ENCODE data around the gene PIGS.
"Not testable (repeated sequence)": the region's sequence is repeated elsewhere in the genome, so short reads cannot be mapped to it uniquely, and the experiment has no call there.

PIGS gene

GRCh38 chr17:28571361-28572122, at the start of gene PIGS:
PIGS (minus strand) TSS chr17:28571524; CDS start chr17:28571496, 28 bp downstream.
- Histone ChIP-seq H3K4me1 (ENCODE audit: control insufficient read depth, insufficient read depth, low read length, unreplicated experiment) (peaks cover 23% of the 10 kb centered on the region), H3K4me3 (ENCODE audit: low read depth, low read length) (peak within 1 kb of the TSS; percentile 92), H3K27me3 (ENCODE audit: insufficient read depth, low read length) (no peaks in the 10 kb centered on the region), H3K36me3 (ENCODE audit: insufficient read depth, low read length) (no peaks in the 10 kb centered on the region), H2AFZ (ENCODE audit: low read length, unreplicated experiment) (peak within 1 kb of the TSS; percentile 99), H3K79me2 (ENCODE audit: control insufficient read depth, insufficient read depth, low read length, unreplicated experiment) (peaks cover 8% of the 10 kb centered on the region), H3K27ac (ENCODE audit: low read depth, low read length) (no peak within 1 kb of the TSS)

- H3K4me1 ChIP-seq (ENCODE audit: control insufficient read depth, insufficient read depth, low read length, unreplicated experiment) = no peaks in the 10 kb centered on the region
- H3K27me3 ChIP-seq (ENCODE audit: insufficient read depth, low read length) = no peaks in the 10 kb centered on the region
- no peak overlapping the region for H3K4me3 ChIP-seq (ENCODE audit: low read depth, low read length)
- no peak overlapping the region for H2AFZ ChIP-seq (ENCODE audit: low read length, unreplicated experiment)
- no peaks in the 10 kb centered on the region for H3K79me2 ChIP-seq (ENCODE audit: control insufficient read depth, insufficient read depth, low read length, unreplicated experiment)
- H3K36me3 ChIP-seq (ENCODE audit: insufficient read depth, low read length) = peaks cover 52% of the 10 kb centered on the region
- no peak overlapping the region for H3K27ac ChIP-seq (ENCODE audit: low read depth, low read length)
These were observed 48.7 kb upstream of the PIGS start for GRCh38 chr17:28620010-28620409.

GRCh38 chr17:28618464-28618863, 47.1 kb upstream of the PIGS start:
- Histone ChIP-seq H3K27me3 (ENCODE audit: insufficient read depth, low read length) (no peaks in the 10 kb centered on the region), H3K4me1 (ENCODE audit: control insufficient read depth, insufficient read depth, low read length, unreplicated experiment) (no peaks in the 10 kb centered on the region), H3K4me3 (ENCODE audit: low read depth, low read length) (no peak overlapping the region), H3K36me3 (ENCODE audit: insufficient read depth, low read length) (peaks cover 52% of the 10 kb centered on the region), H3K79me2 (ENCODE audit: control insufficient read depth, insufficient read depth, low read length, unreplicated experiment) (no peaks in the 10 kb centered on the region), H2AFZ (ENCODE audit: low read length, unreplicated experiment) (no peak overlapping the region), H3K27ac (ENCODE audit: low read depth, low read length) (no peak overlapping the region)

GRCh38 chr17:28616281-28616680, 45.0 kb upstream of the PIGS start:
- peaks cover 36% of the 10 kb centered on the region for H3K36me3 ChIP-seq (ENCODE audit: insufficient read depth, low read length)
- no peak overlapping the region for H3K27ac ChIP-seq (ENCODE audit: low read depth, low read length)
- H2AFZ ChIP-seq (ENCODE audit: low read length, unreplicated experiment) = no peak overlapping the region
- no peaks in the 10 kb centered on the region for H3K27me3 ChIP-seq (ENCODE audit: insufficient read depth, low read length)
- no peak overlapping the region for H3K4me3 ChIP-seq (ENCODE audit: low read depth, low read length)
- no peaks in the 10 kb centered on the region for H3K4me1 ChIP-seq (ENCODE audit: control insufficient read depth, insufficient read depth, low read length, unreplicated experiment)
- H3K79me2 ChIP-seq (ENCODE audit: control insufficient read depth, insufficient read depth, low read length, unreplicated experiment) = no peaks in the 10 kb centered on the region

GRCh38 chr17:28615260-28615940, 44.1 kb upstream of the PIGS start:
- Histone ChIP-seq H3K4me3 (ENCODE audit: low read depth, low read length) (no peak overlapping the region), H3K27ac (ENCODE audit: low read depth, low read length) (no peak overlapping the region), H3K36me3 (ENCODE audit: insufficient read depth, low read length) (peaks cover 28% of the 10 kb centered on the region), H3K79me2 (ENCODE audit: control insufficient read depth, insufficient read depth, low read length, unreplicated experiment) (no peaks in the 10 kb centered on the region), H3K4me1 (ENCODE audit: control insufficient read depth, insufficient read depth, low read length, unreplicated experiment) (no peaks in the 10 kb centered on the region), H2AFZ (ENCODE audit: low read length, unreplicated experiment) (no peak overlapping the region), H3K27me3 (ENCODE audit: insufficient read depth, low read length) (no peaks in the 10 kb centered on the region)

- Histone ChIP-seq H3K36me3 (ENCODE audit: insufficient read depth, low read length) (peaks cover 13% of the 10 kb centered on the region; the same call in 1 of the 2 replicates), H3K27ac (ENCODE audit: low read depth, low read length) (no peak within 1 kb of the TSS), H3K79me2 (ENCODE audit: control insufficient read depth, insufficient read depth, low read length, unreplicated experiment) (no peaks in the 10 kb centered on the region), H3K4me3 (ENCODE audit: low read depth, low read length) (no peak within 1 kb of the TSS), H2AFZ (ENCODE audit: low read length, unreplicated experiment) (no peak within 1 kb of the TSS), H3K27me3 (ENCODE audit: insufficient read depth, low read length) (no peaks in the 10 kb centered on the region), H3K4me1 (ENCODE audit: control insufficient read depth, insufficient read depth, low read length, unreplicated experiment) (no peaks in the 10 kb centered on the region)
These were observed 42.6 kb upstream of the PIGS start, which contains the start of gene RSKR for GRCh38 chr17:28613931-28614381. RSKR (minus strand) TSS chr17:28614185; CDS start chr17:28614161, 24 bp downstream.

- Histone ChIP-seq H3K4me3 (ENCODE audit: low read depth, low read length) (no peak overlapping the region), H3K4me1 (ENCODE audit: control insufficient read depth, insufficient read depth, low read length, unreplicated experiment) (no peaks in the 10 kb centered on the region), H3K27me3 (ENCODE audit: insufficient read depth, low read length) (no peaks in the 10 kb centered on the region), H3K27ac (ENCODE audit: low read depth, low read length) (no peak overlapping the region), H3K36me3 (ENCODE audit: insufficient read depth, low read length) (0 out of 2 replicates have a peak, but pooled peaks cover 8% of the 10 kb centered on the region), H3K79me2 (ENCODE audit: control insufficient read depth, insufficient read depth, low read length, unreplicated experiment) (no peaks in the 10 kb centered on the region), H2AFZ (ENCODE audit: low read length, unreplicated experiment) (no peak overlapping the region)
These were observed 41.9 kb upstream of the PIGS start for GRCh38 chr17:28612936-28613872.

GRCh38 chr17:28612531-28612930, 41.2 kb upstream of the PIGS start:
- no peaks in the 10 kb centered on the region for H3K4me1 ChIP-seq (ENCODE audit: control insufficient read depth, insufficient read depth, low read length, unreplicated experiment)
- H2AFZ ChIP-seq (ENCODE audit: low read length, unreplicated experiment) = no peak overlapping the region
- no peak overlapping the region for H3K27ac ChIP-seq (ENCODE audit: low read depth, low read length)
- H3K36me3 ChIP-seq (ENCODE audit: insufficient read depth, low read length) = 0 out of 2 replicates have a peak, but pooled peaks cover 8% of the 10 kb centered on the region
- no peaks in the 10 kb centered on the region for H3K27me3 ChIP-seq (ENCODE audit: insufficient read depth, low read length)
- H3K79me2 ChIP-seq (ENCODE audit: control insufficient read depth, insufficient read depth, low read length, unreplicated experiment) = no peaks in the 10 kb centered on the region
- H3K4me3 ChIP-seq (ENCODE audit: low read depth, low read length) = no peak overlapping the region

GRCh38 chr17:28610376-28610775, 39.1 kb upstream of the PIGS start:
- no peaks in the 10 kb centered on the region for H3K27me3 ChIP-seq (ENCODE audit: insufficient read depth, low read length)
- H3K27ac ChIP-seq (ENCODE audit: low read depth, low read length) = no peak overlapping the region

GRCh38 chr17:28604031-28604430, 32.7 kb upstream of the PIGS start:
- not testable (repeated sequence) for H3K79me2 ChIP-seq (ENCODE audit: control insufficient read depth, insufficient read depth, low read length, unreplicated experiment); H3K27ac ChIP-seq (ENCODE audit: low read depth, low read length); H2AFZ ChIP-seq (ENCODE audit: low read length, unreplicated experiment); H3K27me3 ChIP-seq (ENCODE audit: insufficient read depth, low read length); H3K4me1 ChIP-seq (ENCODE audit: control insufficient read depth, insufficient read depth, low read length, unreplicated experiment); H3K36me3 ChIP-seq (ENCODE audit: insufficient read depth, low read length); H3K4me3 ChIP-seq (ENCODE audit: low read depth, low read length)

More at GRCh38 chr17:28610376-28610775, 39.1 kb upstream of the PIGS start:
- H3K4me1 ChIP-seq (ENCODE audit: control insufficient read depth, insufficient read depth, low read length, unreplicated experiment) = no peaks in the 10 kb centered on the region
- H3K79me2 ChIP-seq (ENCODE audit: control insufficient read depth, insufficient read depth, low read length, unreplicated experiment) = no peaks in the 10 kb centered on the region
- H3K36me3 ChIP-seq (ENCODE audit: insufficient read depth, low read length) = no peaks in the 10 kb centered on the region
- no peak overlapping the region for H3K4me3 ChIP-seq (ENCODE audit: low read depth, low read length)
- no peak overlapping the region for H2AFZ ChIP-seq (ENCODE audit: low read length, unreplicated experiment)

All from ACC112 (cell line).